ENCODE results near the gene EEF2KMT.
"Not testable (repeated sequence)": the region's sequence is repeated elsewhere in the genome, so short reads cannot be mapped to it uniquely, and the experiment has no call there.

The EEF2KMT gene, protein sequence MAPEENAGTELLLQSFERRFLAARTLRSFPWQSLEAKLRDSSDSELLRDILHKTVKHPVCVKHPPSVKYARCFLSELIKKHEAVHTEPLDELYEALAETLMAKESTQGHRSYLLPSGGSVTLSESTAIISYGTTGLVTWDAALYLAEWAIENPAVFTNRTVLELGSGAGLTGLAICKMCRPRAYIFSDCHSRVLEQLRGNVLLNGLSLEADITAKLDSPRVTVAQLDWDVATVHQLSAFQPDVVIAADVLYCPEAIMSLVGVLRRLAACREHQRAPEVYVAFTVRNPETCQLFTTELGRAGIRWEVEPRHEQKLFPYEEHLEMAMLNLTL

DNA sequence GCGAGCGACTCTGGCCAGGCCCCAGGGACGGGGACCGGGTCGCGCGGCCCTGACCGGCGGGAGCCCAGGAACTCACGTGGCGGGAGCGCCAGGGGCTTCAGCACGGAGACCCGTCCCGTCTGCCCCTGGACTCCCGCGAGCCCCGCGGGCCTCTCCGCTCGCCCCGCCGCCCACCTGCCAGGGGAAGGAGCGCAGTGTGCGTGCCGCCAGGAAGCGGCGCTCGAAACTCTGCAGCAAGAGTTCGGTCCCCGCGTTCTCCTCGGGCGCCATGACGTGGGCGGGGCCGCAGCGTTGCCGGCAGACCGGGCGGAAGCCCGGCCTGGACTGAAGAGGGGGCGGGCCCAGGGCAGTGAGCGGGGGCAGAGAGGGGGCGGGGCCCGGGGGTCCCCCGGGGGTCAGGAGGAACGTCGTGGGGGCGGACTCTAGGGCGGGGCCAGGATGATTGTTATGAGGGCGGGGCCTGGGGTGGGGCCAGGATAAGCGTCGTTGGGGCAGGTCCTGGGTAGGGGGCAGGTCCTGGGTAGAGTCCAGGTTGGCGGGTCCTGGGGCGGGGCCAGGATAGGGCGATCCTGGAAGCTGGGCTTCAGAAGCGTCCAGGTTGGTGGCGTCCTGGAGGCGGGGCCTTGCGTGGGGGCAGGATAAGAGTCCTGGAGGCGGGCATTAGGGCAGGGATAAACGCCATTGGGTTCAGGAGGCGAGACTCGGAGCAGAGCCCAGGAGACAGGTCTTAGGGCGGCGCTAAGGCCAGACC is at the start of gene EEF2KMT:
Gene EEF2KMT (minus strand): TSS at position 326 of the 751 bp plus-strand sequence. CDS start 56 bp downstream, at position 270.
- DNase-seq: peak; percentile 88

DNA sequence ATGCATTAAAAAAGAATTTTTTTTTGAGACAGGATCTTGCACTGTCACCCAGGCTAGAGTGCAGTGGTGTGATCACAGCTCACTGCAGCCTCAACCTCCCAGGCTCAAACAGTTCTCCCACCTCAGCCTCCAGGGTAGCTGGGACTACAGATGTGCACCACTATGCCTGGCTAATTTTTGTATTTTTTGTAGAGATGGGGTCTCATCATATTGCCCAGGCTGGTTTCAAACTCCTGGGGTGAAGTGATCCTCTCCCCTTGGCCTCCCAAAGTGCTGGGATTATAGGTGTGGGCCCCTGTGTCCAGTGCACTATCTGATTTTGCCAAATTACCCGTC is 47.0 kb upstream of the EEF2KMT start:
- DNase-seq: not testable (repeated sequence)

- no peak for DNase-seq
Observed at GRCh38 chr16:5143761-5144620, 46.4 kb upstream of the EEF2KMT start.

DNA sequence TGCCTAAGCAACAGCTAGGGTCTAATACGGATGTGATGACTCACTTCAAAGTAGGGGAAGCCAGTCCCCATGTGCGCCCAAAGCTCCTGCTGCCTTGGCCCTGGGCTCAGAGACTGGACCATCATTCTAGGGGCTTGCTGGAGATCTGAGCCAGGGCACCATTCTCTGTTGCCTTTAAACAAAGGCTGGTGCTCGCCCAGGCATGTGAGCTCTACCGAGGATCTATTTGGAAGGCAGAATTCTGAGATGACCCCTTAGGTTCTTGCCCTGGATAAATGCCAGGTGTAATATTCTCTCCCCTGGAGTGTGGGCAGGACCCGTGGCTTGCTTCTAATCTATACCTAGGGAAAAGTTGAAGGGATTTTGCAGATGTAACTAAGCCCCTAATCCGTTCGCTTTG is 42.6 kb upstream of the EEF2KMT start:
- DNase-seq: not testable (repeated sequence)

DNA sequence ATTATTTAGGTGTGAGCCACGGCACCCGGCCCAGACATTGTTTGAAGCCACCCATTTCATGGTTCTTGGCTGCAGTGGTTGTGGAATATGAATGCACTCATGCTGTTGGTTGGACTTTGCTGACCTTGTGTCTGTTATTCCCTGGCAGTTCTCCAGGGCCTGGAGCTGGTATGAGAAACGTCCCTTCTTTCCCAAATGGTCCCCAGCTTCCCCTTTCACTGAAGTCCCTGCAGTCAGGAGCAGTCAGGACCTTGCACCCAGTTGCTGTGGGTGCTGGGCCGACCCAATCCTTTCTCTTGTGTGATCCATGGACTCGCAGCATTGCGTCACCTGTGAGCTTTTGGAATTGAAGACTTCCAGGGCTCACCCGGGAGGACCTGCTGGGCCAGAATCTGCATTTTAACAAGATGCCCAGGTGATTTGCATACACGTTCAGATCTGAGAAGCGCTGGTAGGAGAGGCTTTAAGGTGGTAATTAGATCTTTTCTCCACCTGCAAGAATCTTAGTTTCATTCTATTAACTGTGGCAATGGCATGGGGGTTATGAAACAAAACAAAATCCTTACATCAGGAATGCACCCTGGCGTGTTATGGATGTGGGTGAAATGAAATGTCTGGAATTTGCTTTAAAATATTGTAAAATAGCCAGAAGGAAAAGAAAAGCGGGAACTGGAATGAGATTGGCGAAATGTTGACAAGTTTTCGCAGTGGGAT is 37.3 kb upstream of the EEF2KMT start:
- not testable (repeated sequence) for DNase-seq

- not testable (repeated sequence) for DNase-seq
Observed at GRCh38 chr16:5132915-5133600, 35.5 kb upstream of the EEF2KMT start.

DNA sequence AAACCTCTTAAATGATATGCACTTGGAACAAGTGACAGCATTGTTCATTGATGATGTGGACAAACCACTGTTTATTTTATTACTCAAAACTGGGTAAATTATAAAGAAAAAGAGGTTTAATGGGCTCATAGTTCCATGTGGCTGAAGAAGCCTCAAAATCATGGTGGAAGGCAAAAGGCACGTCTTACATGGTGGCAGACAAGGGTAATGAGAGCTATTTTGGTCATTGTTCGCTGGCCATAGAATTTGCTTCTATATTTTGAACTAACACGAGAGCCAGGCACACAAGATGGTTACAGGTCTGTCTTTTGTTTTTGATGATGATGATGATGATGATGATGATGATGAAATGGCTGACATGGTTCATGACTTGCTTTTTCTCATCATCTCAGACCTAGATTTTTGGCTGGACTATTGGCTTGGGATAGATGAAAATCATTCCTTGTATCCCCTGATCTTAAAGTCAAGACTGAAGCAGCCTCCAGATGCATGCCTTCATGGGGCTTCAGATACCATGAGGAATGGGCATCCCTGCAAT is 33.9 kb upstream of the EEF2KMT start:
- DNase-seq: not testable (repeated sequence)

- not testable (repeated sequence) for DNase-seq
Observed at GRCh38 chr16:5117300-5118087, 19.9 kb upstream of the EEF2KMT start.

GRCh38 chr16:5116780-5117295 is 19.2 kb upstream of the EEF2KMT start:
- not testable (repeated sequence) for DNase-seq

GRCh38 chr16:5110933-5111332 is 13.3 kb upstream of the EEF2KMT start:
- DNase-seq: not testable (repeated sequence)

- no peak for DNase-seq
Observed at GRCh38 chr16:5108505-5109158, 11.0 kb upstream of the EEF2KMT start.

- not testable (repeated sequence) for DNase-seq
Observed at GRCh38 chr16:5105039-5105438, 7.4 kb upstream of the EEF2KMT start.

- DNase-seq: not testable (repeated sequence)
Observed at GRCh38 chr16:5103296-5104032, 5.9 kb upstream of the EEF2KMT start.

GRCh38 chr16:5099174-5099573 is 1.6 kb upstream of the EEF2KMT start:
- DNase-seq: not testable (repeated sequence)

DNA sequence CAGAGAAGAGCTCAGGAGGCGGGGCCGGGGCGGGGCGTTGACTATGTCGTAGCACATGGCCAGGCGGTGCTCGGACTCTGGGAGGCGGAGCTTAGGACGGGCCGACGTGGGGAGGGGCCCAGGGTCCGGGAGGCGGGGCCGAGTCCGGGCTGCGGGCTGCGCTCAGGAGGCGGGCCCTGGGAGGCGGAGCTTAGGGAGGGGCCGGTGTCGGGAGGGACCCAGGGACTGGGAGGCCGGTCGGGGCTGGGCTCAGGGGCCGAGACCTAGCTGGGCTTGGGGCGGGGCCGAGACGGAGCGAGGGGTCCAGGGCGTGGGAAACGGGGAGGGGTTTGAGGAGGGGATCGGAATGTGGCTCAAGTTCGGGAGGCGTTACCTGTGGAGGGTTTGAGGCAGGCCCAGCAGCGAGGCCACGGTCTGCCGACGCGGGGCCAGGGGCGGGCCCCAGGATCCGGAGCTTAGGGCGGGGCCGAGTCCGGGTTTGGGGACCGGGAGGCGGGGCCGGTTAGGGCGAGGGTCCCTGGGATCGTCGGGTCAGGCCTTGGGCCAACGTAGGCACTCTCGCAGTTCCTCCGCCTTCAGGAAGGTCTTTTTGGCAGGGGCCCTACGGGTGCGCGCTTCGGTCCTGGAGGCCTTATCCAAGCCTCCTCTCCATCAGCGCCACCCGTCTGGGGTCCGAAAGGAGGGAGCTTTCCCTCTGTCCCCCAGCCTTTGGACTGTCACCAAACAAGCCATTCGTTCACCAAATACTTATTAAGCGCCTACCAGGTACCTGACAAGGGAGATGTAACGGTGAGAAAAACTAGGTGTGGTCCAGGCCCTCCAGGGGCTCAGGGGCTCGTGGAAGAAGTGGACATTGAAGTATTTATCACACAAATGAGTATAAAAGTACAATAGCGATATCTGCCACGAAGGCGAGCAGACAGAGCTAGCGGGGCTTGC is 895 bp upstream of the EEF2KMT start:
- not testable (repeated sequence) for DNase-seq

DNA sequence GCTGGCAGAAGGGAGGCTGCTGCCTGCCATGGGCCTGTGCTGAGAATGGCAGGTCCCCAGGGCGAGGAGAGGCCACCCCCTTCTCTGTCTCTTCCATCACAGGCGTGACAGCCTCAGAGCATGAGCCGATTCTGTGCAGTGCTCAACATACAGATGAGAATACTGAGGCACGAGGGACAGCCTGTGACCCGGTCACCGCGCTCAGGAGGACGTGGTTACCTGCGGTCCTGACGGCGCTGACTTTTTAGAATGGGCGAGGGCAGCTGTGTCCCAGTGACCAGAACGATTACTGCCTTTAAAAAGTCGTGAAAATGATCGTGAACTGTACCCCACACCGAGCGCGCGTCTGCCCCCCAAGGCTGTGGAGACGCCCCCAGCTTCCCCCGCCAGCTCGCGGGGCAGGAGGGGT is 530 bp downstream of the EEF2KMT start:
- DNase-seq: not testable (repeated sequence)

DNA sequence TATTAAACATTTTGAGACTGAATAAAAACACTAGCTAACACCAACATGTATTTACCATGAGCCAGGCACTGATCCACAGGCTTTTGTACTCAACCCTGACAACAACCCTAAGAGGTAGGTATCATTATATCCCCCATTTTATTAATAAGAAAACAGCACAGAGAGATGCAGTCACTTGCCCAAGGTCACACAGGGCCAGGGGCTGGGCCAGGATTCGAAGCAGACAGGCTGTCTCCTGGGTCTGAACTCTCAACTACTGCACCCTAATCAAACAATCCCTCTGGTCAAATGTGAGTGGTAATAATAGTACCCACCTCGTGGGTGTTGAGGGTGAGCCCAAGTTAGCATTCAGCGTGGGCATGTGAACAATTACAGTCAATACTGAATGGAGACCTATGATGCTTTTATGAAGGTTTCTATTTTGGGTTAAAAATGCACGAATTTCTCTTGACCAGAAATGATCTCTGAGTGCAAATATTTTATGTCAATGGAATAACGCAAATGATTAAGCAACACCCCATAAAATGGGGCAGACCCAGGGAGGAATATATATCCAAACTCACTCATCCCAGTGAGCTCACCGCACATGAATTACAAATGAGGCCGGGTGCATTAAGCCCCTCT is 1.0 kb downstream of the EEF2KMT start:
- DNase-seq: not testable (repeated sequence)
